ENCODE data around the gene CEP63.

CEP63 gene

GRCh38 chr3:134623615-134624245, 137.9 kb downstream of the CEP63 start:
- TF ChIP-seq, protein P1, sequence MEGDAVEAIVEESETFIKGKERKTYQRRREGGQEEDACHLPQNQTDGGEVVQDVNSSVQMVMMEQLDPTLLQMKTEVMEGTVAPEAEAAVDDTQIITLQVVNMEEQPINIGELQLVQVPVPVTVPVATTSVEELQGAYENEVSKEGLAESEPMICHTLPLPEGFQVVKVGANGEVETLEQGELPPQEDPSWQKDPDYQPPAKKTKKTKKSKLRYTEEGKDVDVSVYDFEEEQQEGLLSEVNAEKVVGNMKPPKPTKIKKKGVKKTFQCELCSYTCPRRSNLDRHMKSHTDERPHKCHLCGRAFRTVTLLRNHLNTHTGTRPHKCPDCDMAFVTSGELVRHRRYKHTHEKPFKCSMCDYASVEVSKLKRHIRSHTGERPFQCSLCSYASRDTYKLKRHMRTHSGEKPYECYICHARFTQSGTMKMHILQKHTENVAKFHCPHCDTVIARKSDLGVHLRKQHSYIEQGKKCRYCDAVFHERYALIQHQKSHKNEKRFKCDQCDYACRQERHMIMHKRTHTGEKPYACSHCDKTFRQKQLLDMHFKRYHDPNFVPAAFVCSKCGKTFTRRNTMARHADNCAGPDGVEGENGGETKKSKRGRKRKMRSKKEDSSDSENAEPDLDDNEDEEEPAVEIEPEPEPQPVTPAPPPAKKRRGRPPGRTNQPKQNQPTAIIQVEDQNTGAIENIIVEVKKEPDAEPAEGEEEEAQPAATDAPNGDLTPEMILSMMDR (conservative IDR thresholded peaks at IDR 0.05; ENCODE audit: low read length): no peak
- H3K4me3 ChIP-seq (ENCODE audit: low read length): no peak overlapping the region
- no peak for DNase-seq (ENCODE audit: low read depth)
